ENCODE data around the gene THRB. TPM values are rescaled to one million over a fixed set of nuclear protein-coding genes. Genes with fewer than 3 reads are reported as not detected.
A peak's percentile ranks its signal among the peaks of the same experiment; 100 is the strongest.

THRB gene
- total RNA-seq, 2 donors from 2014 or later: 6.7 to 6.9 TPM

GRCh38 chr3:24451461-24452099 is 43.1 kb downstream of the THRB start:
- TF ChIP-seq POLR2A (IDR thresholded peaks at IDR 0.05): no peak
- TF ChIP-seq, protein P1, sequence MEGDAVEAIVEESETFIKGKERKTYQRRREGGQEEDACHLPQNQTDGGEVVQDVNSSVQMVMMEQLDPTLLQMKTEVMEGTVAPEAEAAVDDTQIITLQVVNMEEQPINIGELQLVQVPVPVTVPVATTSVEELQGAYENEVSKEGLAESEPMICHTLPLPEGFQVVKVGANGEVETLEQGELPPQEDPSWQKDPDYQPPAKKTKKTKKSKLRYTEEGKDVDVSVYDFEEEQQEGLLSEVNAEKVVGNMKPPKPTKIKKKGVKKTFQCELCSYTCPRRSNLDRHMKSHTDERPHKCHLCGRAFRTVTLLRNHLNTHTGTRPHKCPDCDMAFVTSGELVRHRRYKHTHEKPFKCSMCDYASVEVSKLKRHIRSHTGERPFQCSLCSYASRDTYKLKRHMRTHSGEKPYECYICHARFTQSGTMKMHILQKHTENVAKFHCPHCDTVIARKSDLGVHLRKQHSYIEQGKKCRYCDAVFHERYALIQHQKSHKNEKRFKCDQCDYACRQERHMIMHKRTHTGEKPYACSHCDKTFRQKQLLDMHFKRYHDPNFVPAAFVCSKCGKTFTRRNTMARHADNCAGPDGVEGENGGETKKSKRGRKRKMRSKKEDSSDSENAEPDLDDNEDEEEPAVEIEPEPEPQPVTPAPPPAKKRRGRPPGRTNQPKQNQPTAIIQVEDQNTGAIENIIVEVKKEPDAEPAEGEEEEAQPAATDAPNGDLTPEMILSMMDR (IDR thresholded peaks at IDR 0.05): no peak
- H3K4me3 ChIP-seq: no peak overlapping the region
- peaks cover 43% of the 10 kb centered on the region for H3K4me1 ChIP-seq
- DNase-seq: peak in 2 of 4 donors; percentile 27 to 60
- H3K36me3 ChIP-seq (replicated peaks in 1 of 2; ENCODE audit: insufficient read depth in 1 of 2, low read depth in 2 of 2): no peaks in the 10 kb centered on the region
- no peaks in the 10 kb centered on the region for H3K9me3 ChIP-seq
- ATAC-seq: peak; percentile 74
- 63 to 66% methylated on average over 7 of the region's 7 CpGs for WGBS, 2 donors
- intact Hi-C loops (cut with DNase I): no loop called here
- peak overlapping the region in 3 of 4 donors; percentile 36 to 77 (median 61) for H3K27ac ChIP-seq
- H3K27me3 ChIP-seq: no peaks in the 10 kb centered on the region

DNA sequence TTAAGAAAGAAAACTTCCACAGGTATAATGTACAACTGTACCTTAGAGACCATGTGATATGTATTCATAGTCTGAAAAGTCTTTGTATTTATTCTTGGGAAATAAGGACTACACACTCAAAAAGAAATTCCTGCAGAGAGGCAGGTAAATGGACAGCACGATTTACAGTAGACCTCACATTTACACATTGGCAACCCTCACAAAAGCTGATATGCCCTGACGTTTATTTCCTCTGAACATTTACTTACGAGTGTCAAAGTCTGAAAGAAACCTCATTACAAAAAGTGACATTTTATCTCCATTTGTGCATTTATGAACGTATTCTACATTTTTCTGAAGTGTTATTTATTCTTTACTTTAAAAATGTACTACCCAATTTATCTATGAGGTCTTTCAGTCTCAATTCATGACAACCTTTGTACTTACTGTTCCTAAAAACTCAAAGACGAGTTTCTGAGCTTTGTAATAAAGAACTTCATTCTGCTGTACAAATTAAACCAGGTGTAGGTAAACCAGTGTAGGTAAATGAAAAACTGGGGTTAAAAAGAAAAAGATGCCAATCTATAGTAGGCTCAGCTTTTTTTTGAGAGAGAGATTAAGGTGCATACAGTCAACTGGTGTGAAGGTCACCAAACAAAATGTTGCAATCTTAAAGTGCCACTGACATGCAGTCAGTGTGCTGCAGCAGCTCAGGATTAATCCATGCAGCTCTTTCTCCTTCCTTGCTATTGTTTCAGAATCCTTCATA is 44.3 kb downstream of the THRB start:
- peaks cover 46% of the 10 kb centered on the region for H3K4me1 ChIP-seq
- no peak for TF ChIP-seq POLR2A (IDR thresholded peaks at IDR 0.05)
- TF ChIP-seq, protein P1 (IDR thresholded peaks at IDR 0.05): no peak
- H3K4me3 ChIP-seq: no peak overlapping the region
- H3K9me3 ChIP-seq: no peaks in the 10 kb centered on the region
- ATAC-seq (peak; percentile 82), DNase-seq (peak in 2 of 4 donors; percentile 43 to 53)
- peak overlapping the region; percentile 1 to 77 (median 4) for H3K27ac ChIP-seq
- intact Hi-C loops (cut with DNase I): no loop called here
- WGBS, 2 donors: 23 to 33% methylated on average over 5 of the region's 5 CpGs
- no peaks in the 10 kb centered on the region for H3K36me3 ChIP-seq (replicated peaks in 1 of 2; ENCODE audit: insufficient read depth in 1 of 2, low read depth in 2 of 2)
- no peaks in the 10 kb centered on the region for H3K27me3 ChIP-seq

- Histone ChIP-seq H3K4me3 (no peak overlapping the region), H3K9me3 (no peaks in the 10 kb centered on the region), H3K27me3 (no peaks in the 10 kb centered on the region), H3K36me3 (replicated peaks in 1 of 2; ENCODE audit: insufficient read depth in 1 of 2, low read depth in 2 of 2) (no peaks in the 10 kb centered on the region), H3K27ac (peak overlapping the region in 1 of 4 donors; percentile 24), H3K4me1 (peaks cover 46% of the 10 kb centered on the region)
- WGBS, 2 donors: 68 to 70% methylated on average over 6 of the region's 6 CpGs
- ATAC-seq: no peak
- intact Hi-C loops (cut with DNase I): no loop called here
- no peak for TF ChIP-seq POLR2A (IDR thresholded peaks at IDR 0.05)
- TF ChIP-seq, protein P1 (IDR thresholded peaks at IDR 0.05): no peak
- no peak for DNase-seq
Observed at GRCh38 chr3:24447836-24448235, 46.8 kb downstream of the THRB start.

DNA sequence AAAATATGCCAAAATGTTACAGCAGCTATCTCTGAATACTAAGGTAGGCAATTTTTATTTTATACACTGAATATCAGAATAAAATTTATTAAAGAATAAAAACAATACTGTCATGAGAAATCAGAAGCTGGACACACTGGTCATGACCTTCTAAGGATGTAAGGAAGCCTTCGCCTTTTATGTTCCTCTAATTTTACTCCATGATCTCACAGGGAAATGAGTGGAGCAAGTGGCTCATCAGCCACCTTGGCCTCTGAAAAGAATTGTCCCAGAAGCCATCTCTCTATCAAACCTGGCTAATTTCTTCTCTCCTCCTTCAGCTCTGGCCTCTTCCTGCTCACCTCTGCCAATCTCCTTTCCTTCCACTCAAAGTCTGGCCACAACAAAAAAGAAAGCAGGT is 48.6 kb downstream of the THRB start:
- DNase-seq (no peak), ATAC-seq (no peak)
- Histone ChIP-seq H3K4me3 (no peak overlapping the region), H3K9me3 (no peaks in the 10 kb centered on the region), H3K27me3 (no peaks in the 10 kb centered on the region), H3K27ac (peak overlapping the region in 1 of 4 donors; percentile 39), H3K4me1 (peaks cover 34% of the 10 kb centered on the region), H3K36me3 (replicated peaks in 1 of 2; ENCODE audit: insufficient read depth in 1 of 2, low read depth in 2 of 2) (no peaks in the 10 kb centered on the region)
- TF ChIP-seq, protein P1 (IDR thresholded peaks at IDR 0.05): no peak
- TF ChIP-seq POLR2A (IDR thresholded peaks at IDR 0.05): no peak
- intact Hi-C loops (cut with DNase I): no loop called here
- WGBS, 2 donors: 88 to 95% methylated on average over 1 of the region's 1 CpG
